HG03521 (cell line): Measurements from ENCODE around the gene KCNQ1.

ENCODE experiments used
- ATAC-seq: cut with Tn5 transposase; IDR thresholded peaks from one replicate; pipeline ENCODE4 v1.9.1; 2021; ENCODE audit warnings: mild to moderate bottlenecking, moderate library complexity; ENCODE audit not compliant: unreplicated experiment

Gene KCNQ1

DNA sequence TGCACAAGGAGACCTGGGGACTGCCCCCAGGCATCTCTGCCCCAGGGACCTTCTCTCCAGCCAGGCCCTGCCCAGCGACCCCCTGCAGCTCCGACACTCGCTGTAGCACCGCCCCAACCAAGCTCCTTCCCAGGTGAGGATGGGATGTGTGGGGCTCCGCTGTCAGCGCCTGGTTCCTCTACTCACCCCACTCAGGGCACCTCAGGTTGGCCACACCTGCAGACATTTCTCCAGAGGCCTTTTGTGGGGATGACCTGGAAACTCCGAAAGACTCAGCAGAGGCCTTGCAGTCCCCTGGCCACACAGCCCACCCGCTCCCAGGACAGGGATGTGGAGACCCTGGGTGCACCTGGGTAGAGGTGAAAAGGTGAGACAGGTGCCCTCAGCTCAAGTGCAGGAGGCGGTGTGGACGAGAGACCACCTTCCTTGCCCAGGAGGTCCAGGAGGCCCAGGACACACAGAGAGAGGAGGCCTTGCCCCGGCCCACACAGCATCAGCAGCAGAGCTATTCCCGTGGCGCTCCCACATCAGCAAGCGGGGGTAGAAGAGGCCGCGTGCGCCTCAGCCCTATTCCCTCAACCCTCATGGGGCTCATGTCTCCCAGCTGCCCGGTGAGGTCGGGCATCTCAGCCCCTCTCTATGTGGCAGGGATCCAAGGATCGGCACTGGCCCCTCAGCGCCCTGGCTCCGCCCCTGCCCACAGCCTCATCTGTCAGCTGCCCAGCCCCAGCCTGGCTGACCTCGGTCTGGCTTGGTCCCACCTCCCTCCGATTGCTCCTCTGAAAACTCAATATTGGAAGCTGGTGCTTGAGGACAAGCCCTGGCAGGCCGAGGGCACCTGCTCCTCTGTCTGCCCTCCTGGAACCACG, 21.4 kb upstream of the KCNQ1 start:
- no peak for ATAC-seq

DNA sequence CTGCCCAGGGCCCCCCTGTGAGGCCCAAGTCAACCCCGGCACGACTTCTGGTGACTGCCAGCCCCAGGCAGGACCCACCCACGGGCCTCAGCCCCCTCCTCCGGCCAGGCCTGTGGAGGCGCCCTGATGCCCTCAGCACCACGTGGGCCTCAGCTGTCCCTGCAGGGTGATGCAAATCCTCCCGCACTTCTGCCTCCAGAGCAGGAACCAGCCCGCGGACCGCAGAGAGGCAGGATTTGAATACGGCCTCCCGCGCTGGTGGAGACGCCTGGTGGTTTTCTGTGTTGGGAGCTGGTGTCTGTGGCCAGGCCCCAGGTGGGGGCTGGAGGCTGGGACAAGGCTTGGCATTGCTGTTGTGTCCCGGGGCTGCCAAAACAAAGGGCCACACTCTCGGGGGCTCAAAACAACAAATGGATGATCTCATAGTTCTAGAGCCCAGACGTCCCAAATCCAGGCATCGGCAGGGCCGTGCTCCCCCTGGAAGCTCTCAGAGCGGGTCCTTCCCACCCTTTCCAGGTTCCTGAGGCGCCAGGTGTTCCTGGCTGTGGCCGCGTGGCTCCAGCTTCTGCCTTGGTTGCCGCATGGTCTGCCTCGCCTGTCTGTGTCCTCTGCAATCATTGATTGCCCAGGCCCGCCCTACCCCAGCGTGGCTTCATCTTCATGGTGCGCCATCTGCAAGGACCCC, 19.9 kb upstream of the KCNQ1 start:
- no peak for ATAC-seq

DNA sequence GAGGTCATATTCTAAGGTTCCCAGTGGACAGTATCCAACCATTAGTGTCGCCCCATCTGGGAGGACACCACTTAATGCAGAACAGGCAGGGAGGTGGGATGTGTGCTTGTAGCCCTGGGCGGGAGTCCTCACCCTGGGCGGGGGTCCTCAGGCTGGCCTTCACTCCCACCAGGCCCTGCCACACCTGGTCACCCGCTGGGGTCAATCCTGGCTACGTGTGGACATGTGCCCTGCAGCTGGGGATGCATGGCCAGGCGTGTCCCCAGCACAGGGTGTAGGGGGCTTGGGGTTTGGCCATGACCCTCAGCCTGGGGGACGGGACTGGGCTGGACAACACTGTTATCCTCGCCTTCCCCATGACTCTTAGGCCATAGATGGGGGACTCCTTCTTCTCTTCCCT, 19.3 kb upstream of the KCNQ1 start:
- no peak for ATAC-seq

GRCh38 chr11:2426221-2426620, 18.6 kb upstream of the KCNQ1 start:
- ATAC-seq = no peak

GRCh38 chr11:2426826-2427521, 17.8 kb upstream of the KCNQ1 start:
- ATAC-seq = no peak

DNA sequence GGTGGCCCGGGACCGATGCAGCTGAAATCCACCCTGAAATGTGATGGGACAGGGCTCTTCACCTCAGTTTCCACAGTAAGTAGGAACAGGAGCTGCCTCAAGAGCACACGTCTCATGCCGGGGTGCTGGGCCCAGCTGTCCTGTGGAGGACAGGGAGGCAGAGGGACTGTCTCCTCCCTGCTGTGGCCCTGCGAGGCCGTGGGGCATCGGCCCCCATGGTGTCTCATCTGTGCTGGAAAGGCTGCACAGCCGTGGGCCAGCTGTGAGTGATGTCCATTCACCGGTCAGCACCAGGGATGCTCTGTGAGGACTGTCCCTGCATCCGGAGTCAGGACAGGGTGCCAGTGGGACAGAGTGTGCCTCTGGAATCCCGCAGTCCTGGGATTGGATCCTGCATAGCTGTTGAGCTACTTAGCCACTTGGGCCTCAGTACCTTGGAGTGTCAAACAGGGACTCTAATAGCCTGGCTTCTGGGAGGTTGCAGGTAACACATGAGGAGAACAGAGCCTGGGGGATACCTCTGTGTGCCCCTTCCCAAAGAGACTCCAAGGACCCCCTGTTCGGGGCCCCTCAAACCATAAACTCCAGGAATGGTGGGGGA, 17.0 kb upstream of the KCNQ1 start:
- ATAC-seq = no peak

- ATAC-seq = no peak
Measured at GRCh38 chr11:2428322-2428795, 16.4 kb upstream of the KCNQ1 start.

DNA sequence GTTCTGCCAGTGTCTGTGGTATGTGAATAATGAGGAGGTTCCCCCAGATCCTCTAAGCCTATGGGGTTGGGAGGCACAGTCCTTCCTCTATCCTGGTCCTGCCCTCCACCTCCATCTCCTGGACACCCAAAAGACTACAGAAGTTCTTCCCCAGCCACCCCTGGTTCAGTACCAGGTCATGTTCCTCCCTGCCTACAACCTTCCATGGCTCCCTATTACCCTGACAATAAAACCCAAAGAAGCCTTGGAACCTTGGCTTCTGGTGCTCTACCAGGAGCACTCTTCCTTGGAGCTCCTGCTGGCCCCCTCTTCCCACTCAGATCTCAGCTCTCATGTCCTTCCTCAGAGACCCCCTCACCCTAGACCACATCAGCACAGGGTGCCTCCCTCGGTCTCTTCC, 13.4 kb upstream of the KCNQ1 start:
- no peak for ATAC-seq

GRCh38 chr11:2432171-2432621, 12.6 kb upstream of the KCNQ1 start:
- no peak for ATAC-seq

DNA sequence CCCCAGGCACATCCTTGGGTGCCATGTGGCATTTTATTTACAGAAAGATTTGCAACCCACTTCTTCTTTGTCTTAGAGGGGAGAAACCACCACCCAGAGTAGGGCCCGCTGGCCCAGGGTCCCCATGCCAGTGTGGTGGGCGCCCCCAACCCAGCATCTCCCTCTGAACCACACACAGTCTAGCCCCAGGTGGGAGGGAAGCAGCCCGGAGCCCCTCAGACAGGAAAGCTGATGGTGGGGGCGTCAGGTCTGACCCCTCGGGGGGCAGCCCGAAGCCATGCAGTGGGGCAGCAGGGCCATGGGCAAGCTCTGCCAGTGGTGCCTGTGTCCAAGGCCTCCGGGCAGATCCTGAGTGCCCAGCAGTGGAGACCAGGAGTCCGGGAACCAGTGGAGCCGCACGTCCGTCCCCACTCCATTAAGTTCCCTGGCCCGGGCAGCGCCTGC, 12.2 kb upstream of the KCNQ1 start:
- ATAC-seq = no peak

DNA sequence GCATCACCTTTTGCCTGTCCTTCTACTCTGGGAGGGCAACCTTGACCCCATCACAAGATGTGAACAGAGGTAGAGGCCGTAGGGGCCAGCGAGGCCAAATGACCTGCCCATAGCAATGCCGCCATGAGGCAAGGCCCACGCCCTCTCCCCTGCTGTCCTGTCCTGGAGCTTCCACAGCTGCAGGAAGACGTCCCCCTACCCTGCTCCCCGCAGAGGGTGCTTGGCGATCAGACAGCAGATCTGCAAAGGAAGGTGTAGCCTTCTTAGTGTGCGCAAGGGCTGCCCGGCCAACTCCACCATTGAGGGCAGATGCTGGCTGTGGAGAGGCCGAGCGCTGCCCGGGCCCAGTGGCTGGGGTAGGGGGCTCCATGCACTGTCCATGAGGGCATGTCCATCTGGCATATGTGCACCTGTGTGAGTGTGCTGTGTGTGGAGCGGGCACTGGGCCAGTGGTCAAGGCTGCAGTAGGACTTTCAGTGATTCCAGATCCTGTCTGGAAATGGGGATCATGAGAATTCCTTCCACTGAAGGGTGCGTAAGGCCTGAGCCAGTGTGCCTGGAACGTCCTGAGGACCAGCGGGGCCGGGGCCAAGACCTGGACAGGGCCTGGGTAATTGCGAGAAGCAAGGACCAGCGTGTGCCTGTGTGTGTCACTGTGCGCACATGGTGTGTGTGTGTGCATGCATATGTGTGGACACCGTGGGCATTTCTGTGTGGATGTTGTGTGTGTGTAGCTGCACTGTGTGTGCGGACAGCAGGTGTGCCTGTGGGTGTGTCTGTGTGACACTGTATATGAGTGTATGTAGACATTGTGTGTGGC, 11.5 kb upstream of the KCNQ1 start:
- no peak for ATAC-seq

- no peak for ATAC-seq
Measured at GRCh38 chr11:2434008-2434407, 10.8 kb upstream of the KCNQ1 start.

- ATAC-seq = no peak
Measured at GRCh38 chr11:2434506-2435255, 10.1 kb upstream of the KCNQ1 start.

DNA sequence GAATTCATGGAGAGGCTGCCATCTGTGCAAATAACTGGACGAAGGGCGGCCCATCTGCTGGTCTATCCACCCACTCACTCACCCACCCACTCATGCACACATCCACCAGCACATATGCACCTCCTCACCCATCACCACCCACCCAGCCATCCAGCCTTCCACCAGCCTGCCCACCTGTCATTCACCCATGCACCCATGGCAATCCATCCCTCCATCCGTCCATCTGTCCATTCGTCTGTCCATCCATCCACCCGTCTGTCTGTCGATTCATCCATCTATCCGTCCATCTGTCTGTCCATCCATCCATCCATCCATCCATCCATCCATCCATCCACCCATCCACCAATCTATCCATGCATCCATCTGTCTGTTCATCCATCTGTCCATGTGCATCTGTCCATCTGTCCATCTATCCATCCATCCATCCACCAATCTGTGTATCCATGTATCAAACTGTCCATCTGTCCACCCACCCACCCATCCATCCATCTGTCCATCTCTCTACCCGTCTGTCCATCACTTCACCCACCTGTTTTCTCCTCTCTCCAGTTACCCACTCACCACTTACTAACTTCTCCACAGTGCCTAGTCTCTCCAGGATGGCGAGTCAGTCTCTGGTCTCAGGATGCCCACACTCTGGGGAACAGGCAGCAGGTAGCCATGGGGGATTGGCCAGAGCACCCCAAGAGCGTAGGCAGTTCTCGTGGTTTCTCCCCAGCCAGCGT, 9.4 kb upstream of the KCNQ1 start:
- no peak for ATAC-seq

DNA sequence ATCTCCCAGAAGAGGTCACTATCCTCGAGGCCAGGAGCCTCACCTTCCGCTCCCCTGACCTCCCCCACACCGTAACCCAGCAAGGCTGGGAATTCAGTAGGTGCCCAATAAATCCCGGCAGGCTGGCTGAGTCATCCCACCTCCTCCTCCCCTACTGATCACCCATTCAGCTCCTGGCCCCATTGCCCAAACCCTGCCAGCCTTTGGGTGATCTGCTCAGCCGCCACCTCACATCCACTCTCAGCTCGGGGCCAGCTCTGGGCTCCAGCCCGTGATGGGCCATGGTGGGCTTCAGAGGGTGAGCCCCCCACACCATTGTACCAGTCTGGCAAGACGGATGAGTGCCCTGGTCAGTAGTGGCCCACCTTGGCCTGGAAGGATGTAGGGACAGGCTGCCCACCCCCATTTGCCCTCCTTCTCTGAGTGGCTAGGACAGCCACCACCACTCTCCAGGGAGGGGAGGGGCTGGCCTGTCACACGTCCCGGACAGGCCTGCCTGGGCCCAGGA, 8.7 kb upstream of the KCNQ1 start:
- no peak for ATAC-seq

DNA sequence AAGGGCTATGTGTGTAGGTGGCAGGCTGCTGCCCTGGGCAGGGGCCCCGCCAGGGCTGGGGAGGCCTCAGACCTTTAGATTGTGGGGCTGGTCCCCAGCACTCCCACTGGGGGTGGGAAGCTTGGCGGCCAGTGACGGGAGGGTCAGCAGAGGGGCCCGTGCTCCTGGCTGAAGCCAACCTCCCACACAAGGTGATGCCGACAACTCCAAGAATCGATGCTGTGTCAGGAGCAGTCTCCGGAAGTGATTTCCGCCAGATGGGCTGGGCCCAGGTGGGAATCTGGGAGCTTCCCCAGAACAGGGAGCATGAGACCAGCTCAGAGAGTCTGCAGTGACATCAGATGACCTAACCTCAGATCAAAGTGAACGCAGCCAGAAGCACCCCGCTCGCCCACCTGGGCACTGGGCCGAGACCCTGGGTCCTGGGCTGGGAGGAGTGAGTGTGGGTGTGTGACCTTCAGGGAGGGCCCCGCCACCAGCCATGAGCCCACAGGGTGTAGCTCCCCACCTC, 8.2 kb upstream of the KCNQ1 start:
- no peak for ATAC-seq

DNA sequence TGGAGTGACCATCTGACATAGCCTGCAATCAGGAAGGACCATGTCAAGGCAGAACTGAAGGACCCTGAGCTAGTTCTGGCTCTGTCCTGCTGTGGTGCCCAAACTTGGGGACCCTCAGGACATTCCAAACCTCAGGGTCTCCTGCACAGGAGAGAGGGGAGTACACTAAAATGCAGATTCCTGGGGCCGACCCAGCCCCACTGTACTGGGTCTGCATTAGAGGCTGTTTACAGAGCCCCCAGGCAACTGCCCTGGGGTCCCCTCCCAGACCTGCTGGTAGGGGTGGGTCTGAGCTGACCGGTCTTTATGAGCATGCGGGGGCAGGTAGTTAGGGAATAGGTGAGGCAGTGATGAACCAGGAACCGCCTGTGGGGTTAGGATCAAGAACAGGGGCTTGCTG, 7.3 kb upstream of the KCNQ1 start:
- no peak for ATAC-seq

- ATAC-seq = no peak
Measured at GRCh38 chr11:2439820-2440219, 5.0 kb upstream of the KCNQ1 start.
